ENCODE data around the gene MRPL21. TPM values are rescaled to one million over a fixed set of nuclear protein-coding genes. Genes with fewer than 3 reads are reported as not detected.

MRPL21 gene
- total and polyA plus RNA-seq, 8 donors = 17.9 to 42.1 (median 25.4) TPM

GRCh38 chr11:68912254-68912653, 8.6 kb upstream of the MRPL21 start:
- Histone ChIP-seq H3K36me3 (peaks cover 0 to 58% (median 33%) of the 10 kb centered on the region in 3 donors), H3K27me3 (no peaks in the 10 kb centered on the region), H3K27ac (no peak overlapping the region), H3K4me3 (no peak overlapping the region), H3K9me3 (no peaks in the 10 kb centered on the region), H3K4me1 (no peaks in the 10 kb centered on the region)
- ATAC-seq = no peak
- no peak for TF ChIP-seq CTCF (IDR thresholded peaks at IDR 0.05)
- DNase-seq = no peak
- intact Hi-C loops (cut with DNase I) = no loop called here
- WGBS, 2 donors = 88% methylated on average over 5 of the region's 5 CpGs
- FAIRE-seq = no peak

GRCh38 chr11:68911731-68912130, 8.1 kb upstream of the MRPL21 start:
- DNase-seq (peak in 1 of 6 donors; percentile 31), FAIRE-seq (no peak), ATAC-seq (no peak)
- no peak overlapping the region for H3K27ac ChIP-seq
- WGBS, 2 donors = 95 to 98% methylated on average over 16 of the region's 16 CpGs
- peaks cover 0 to 59% (median 33%) of the 10 kb centered on the region in 3 donors for H3K36me3 ChIP-seq
- H3K4me3 ChIP-seq = no peak overlapping the region
- H3K27me3 ChIP-seq = no peaks in the 10 kb centered on the region
- intact Hi-C loops (cut with DNase I) = no loop called here
- TF ChIP-seq CTCF (IDR thresholded peaks at IDR 0.05) = no peak
- no peaks in the 10 kb centered on the region for H3K9me3 ChIP-seq
- no peaks in the 10 kb centered on the region for H3K4me1 ChIP-seq

- TF ChIP-seq CTCF (IDR thresholded peaks at IDR 0.05) = no peak
- Histone ChIP-seq H3K9me3 (no peaks in the 10 kb centered on the region), H3K4me3 (no peak overlapping the region), H3K4me1 (no peaks in the 10 kb centered on the region), H3K36me3 (peaks cover 0 to 52% (median 33%) of the 10 kb centered on the region in 3 donors), H3K27me3 (no peaks in the 10 kb centered on the region), H3K27ac (no peak overlapping the region)
- FAIRE-seq (no peak), ATAC-seq (no peak), DNase-seq (no peak)
- 80 to 82% methylated on average over 8 of the region's 8 CpGs for WGBS, 2 donors
- intact Hi-C loops (cut with DNase I) = no loop called here
Measured at GRCh38 chr11:68910965-68911364, 7.3 kb upstream of the MRPL21 start.

GRCh38 chr11:68908273-68908672, 4.6 kb upstream of the MRPL21 start:
- 91 to 95% methylated on average over 5 of the region's 5 CpGs for WGBS, 2 donors
- FAIRE-seq (no peak), ATAC-seq (no peak)

More at GRCh38 chr11:68908273-68908672, 4.6 kb upstream of the MRPL21 start:
- H3K9me3 ChIP-seq = no peaks in the 10 kb centered on the region
- no peak for TF ChIP-seq CTCF (IDR thresholded peaks at IDR 0.05)
- H3K36me3 ChIP-seq = peaks cover 0 to 32% (median 17%) of the 10 kb centered on the region in 3 donors
- H3K4me1 ChIP-seq = peaks cover 0 to 7% (median 6%) of the 10 kb centered on the region in 3 donors
- H3K27me3 ChIP-seq = no peaks in the 10 kb centered on the region
- H3K27ac ChIP-seq = no peak overlapping the region
- intact Hi-C loops (cut with DNase I) = no loop called here
- no peak for DNase-seq
- no peak overlapping the region for H3K4me3 ChIP-seq
